Neural progenitor cell (in vitro differentiated cells): ENCODE measurements around the gene FYB2. TPM values are rescaled to one million over a fixed set of nuclear protein-coding genes. Genes with fewer than 3 reads are reported as not detected.
A peak's percentile ranks its signal among the peaks of the same experiment; 100 is the strongest.

Experiments
- DNase-seq: peaks from one replicate; pipeline ENCODE4 v3.0.0-alpha.2; 2016; ENCODE audit warnings: low spot score
- H2AFZ ChIP-seq: fragments of 200-600 bp; sonication (generic); replicated peaks from 2 replicates; pipeline ENCODE4 v1.6.1; 2016; ENCODE audit warnings: antibody characterized with exemption
- H3F3A ChIP-seq: fragments of 200-600 bp; sonication (generic); 2 replicates; pipeline ENCODE4 v1.6.1; 2016; ENCODE audit warnings: antibody characterized with exemption, low read depth
- H3K27ac ChIP-seq: fragments of 200-600 bp; sonication (generic); 2 replicates; pipeline ENCODE4 v1.5.1; 2016; ENCODE audit warnings: mild to moderate bottlenecking
- H3K27me3 ChIP-seq: fragments of 200-600 bp; sonication (generic); 2 replicates; pipeline ENCODE4 v1.6.1; 2016; ENCODE audit warnings: mild to moderate bottlenecking, moderate library complexity
- H3K36me3 ChIP-seq: fragments of 200-600 bp; sonication (generic); 2 replicates; pipeline ENCODE4 v1.5.1; 2016
- H3K4me1 ChIP-seq: fragments of 200-600 bp; sonication (generic); 2 replicates; pipeline ENCODE4 v1.6.1; 2016; ENCODE audit warnings: mixed run types
- H3K4me2 ChIP-seq: fragments of 200-600 bp; sonication (generic); 2 replicates; pipeline ENCODE4 v1.6.1; 2016
- H3K4me3 ChIP-seq: fragments of 200-600 bp; sonication (generic); 2 replicates; pipeline ENCODE4 v1.5.1; 2016
- H3K79me2 ChIP-seq: fragments of 200-600 bp; sonication (generic); 2 replicates; pipeline ENCODE4 v1.6.1; 2016; ENCODE audit warnings: low read depth
- H3K9ac ChIP-seq: fragments of 200-600 bp; sonication (generic); 2 replicates; pipeline ENCODE4 v1.6.1; 2016
- H3K9me3 ChIP-seq: fragments of 200-600 bp; sonication (generic); 2 replicates; pipeline ENCODE4 v1.5.1; 2016; ENCODE audit warnings: low read depth
- H4K20me1 ChIP-seq: fragments of 200-600 bp; sonication (generic); 2 replicates; pipeline ENCODE4 v1.6.1; 2016; ENCODE audit warnings: low read depth
- H3K27ac Mint-ChIP-seq: 3 replicates; pipeline ENCODE4 v1.8.0; 2021; ENCODE audit warnings: mixed read lengths
- H3K27me3 Mint-ChIP-seq: 2 replicates; pipeline ENCODE4 v1.8.0; 2022; ENCODE audit warnings: low read depth, mild to moderate bottlenecking, inconsistent platforms, moderate library complexity, mixed read lengths; ENCODE audit not compliant: insufficient read depth
- H3K36me3 Mint-ChIP-seq: 3 replicates; pipeline ENCODE4 v1.8.0; 2021; ENCODE audit warnings: mixed read lengths
- H3K4me1 Mint-ChIP-seq: 3 replicates; pipeline ENCODE4 v1.8.0; 2021; ENCODE audit warnings: mixed read lengths
- H3K4me3 Mint-ChIP-seq: 3 replicates; pipeline ENCODE4 v1.8.0; 2021; ENCODE audit warnings: mild to moderate bottlenecking, moderate library complexity, mixed read lengths
- H3K9me3 Mint-ChIP-seq: 3 replicates; pipeline ENCODE4 v1.8.0; 2020; ENCODE audit warnings: mixed read lengths
- CTCF ChIP-seq: fragments of 200-600 bp; sonication (generic); IDR thresholded peaks from 2 replicates; pipeline ENCODE4 v1.5.1; 2017; ENCODE audit warnings: antibody characterized with exemption, mild to moderate bottlenecking
- EZH2 ChIP-seq: fragments of 200-600 bp; sonication (generic); IDR thresholded peaks from 2 replicates; pipeline ENCODE4 v1.6.1; 2017; ENCODE audit warnings: antibody characterized with exemption, mild to moderate bottlenecking, moderate library complexity
- EZH2phosphoT487 ChIP-seq: fragments of 200-600 bp; sonication (generic); IDR thresholded peaks from 2 replicates; pipeline ENCODE4 v1.6.1; 2017; ENCODE audit warnings: antibody characterized with exemption
- total RNA-seq: library from RNA; depleted of rRNA; stranded (reverse); fragments of >200 nt; gene quantifications from 2 replicates; pipeline ENCODE4 v1.2.3, GENCODE V29; 2015; ENCODE audit warnings: low replicate concordance

FYB2 gene
- total RNA-seq, 1 donor from 2014 or later = 8.9 TPM

- peaks cover 19% of the 10 kb centered on the region for H3K4me1 Mint-ChIP-seq
- H3F3A ChIP-seq = no peaks in the 10 kb centered on the region
Observed at GRCh38 chr1:56849750-56850149, 30.5 kb upstream of the FYB2 start.

GRCh38 chr1:56845343-56845742 is 26.1 kb upstream of the FYB2 start:
- no peaks in the 10 kb centered on the region for H3K9me3 Mint-ChIP-seq
- Histone ChIP-seq H3K9me3 (no peaks in the 10 kb centered on the region), H3F3A (no peaks in the 10 kb centered on the region), H3K4me3 (no peak overlapping the region), H4K20me1 (no peaks in the 10 kb centered on the region), H2AFZ (no peak overlapping the region), H3K9ac (no peak overlapping the region), H3K36me3 (no peaks in the 10 kb centered on the region), H3K27me3 (no peaks in the 10 kb centered on the region), H3K79me2 (no peaks in the 10 kb centered on the region), H3K4me1 (peaks cover 23% of the 10 kb centered on the region), H3K27ac (no peak overlapping the region), H3K4me2 (no peak overlapping the region)
- peaks cover 23% of the 10 kb centered on the region for H3K4me1 Mint-ChIP-seq
- peaks cover 7% of the 10 kb centered on the region for H3K27me3 Mint-ChIP-seq
- H3K36me3 Mint-ChIP-seq = no peaks in the 10 kb centered on the region
- TF ChIP-seq EZH2 (no peak), EZH2phosphoT487 (no peak), CTCF (no peak)
- H3K27ac Mint-ChIP-seq = peak overlapping the region; percentile 44
- DNase-seq = no peak
- no peak overlapping the region for H3K4me3 Mint-ChIP-seq

More at GRCh38 chr1:56849750-56850149, 30.5 kb upstream of the FYB2 start:
- H3K27ac Mint-ChIP-seq = no peak overlapping the region
- TF ChIP-seq EZH2phosphoT487 (no peak), EZH2 (no peak), CTCF (no peak)
- Histone ChIP-seq H4K20me1 (no peaks in the 10 kb centered on the region), H3K79me2 (no peaks in the 10 kb centered on the region), H3K9ac (no peak overlapping the region), H3K9me3 (no peaks in the 10 kb centered on the region), H3K27ac (no peak overlapping the region), H3K4me1 (peaks cover 22% of the 10 kb centered on the region), H3K27me3 (no peaks in the 10 kb centered on the region), H3K4me2 (peak overlapping the region; percentile 34), H2AFZ (no peak overlapping the region), H3K36me3 (no peaks in the 10 kb centered on the region), H3K4me3 (no peak overlapping the region)
- DNase-seq = peak; percentile 35
- H3K4me3 Mint-ChIP-seq = no peak overlapping the region
- H3K27me3 Mint-ChIP-seq = peaks cover 10% of the 10 kb centered on the region
- no peaks in the 10 kb centered on the region for H3K9me3 Mint-ChIP-seq
- H3K36me3 Mint-ChIP-seq = no peaks in the 10 kb centered on the region

GRCh38 chr1:56844545-56845136 is 25.4 kb upstream of the FYB2 start:
- TF ChIP-seq EZH2phosphoT487 (no peak), CTCF (no peak), EZH2 (no peak)
- DNase-seq = no peak
- H3K4me2 ChIP-seq = peak overlapping the region; percentile 10
- H3K36me3 ChIP-seq = no peaks in the 10 kb centered on the region
- H3K4me1 ChIP-seq = peaks cover 16% of the 10 kb centered on the region
- no peaks in the 10 kb centered on the region for H4K20me1 ChIP-seq
- Mint-ChIP-seq H3K36me3 (no peaks in the 10 kb centered on the region), H3K9me3 (no peaks in the 10 kb centered on the region), H3K4me3 (no peak overlapping the region), H3K4me1 (peaks cover 16% of the 10 kb centered on the region), H3K27me3 (peaks cover 7% of the 10 kb centered on the region), H3K27ac (peak overlapping the region; percentile 44)
- H3K79me2 ChIP-seq = no peaks in the 10 kb centered on the region
- no peaks in the 10 kb centered on the region for H3K27me3 ChIP-seq
- H3K4me3 ChIP-seq = no peak overlapping the region
- H3K9ac ChIP-seq = no peak overlapping the region
- no peak overlapping the region for H3K27ac ChIP-seq
- no peak overlapping the region for H2AFZ ChIP-seq
- H3F3A ChIP-seq = no peaks in the 10 kb centered on the region
- H3K9me3 ChIP-seq = no peaks in the 10 kb centered on the region
